H1 (cell line): ENCODE data around the gene CR2.

ENCODE experiments used
- CBX5 ChIP-seq: fragments of 300-800, 300-1000 bp; sonication (generic); IDR thresholded peaks from 2 replicates; pipeline ENCODE4 v1.7.1; 2016; ENCODE audit warnings: antibody characterized with exemption, low read length, low read depth
- CEBPB ChIP-seq: IDR thresholded peaks from 2 replicates; pipeline ENCODE4 v1.6.1; 2012; ENCODE audit warnings: low read depth, low read length
- CHD1 ChIP-seq: IDR thresholded peaks from 2 replicates; pipeline ENCODE4 v1.6.1; 2012; ENCODE audit warnings: low read depth, low read length, improper control_type of control experiment
- CTCF ChIP-seq, 3 experiments: IDR thresholded peaks; 1 replicate in 2 of 3; 2 replicates in 1 of 3; pipeline versions ENCODE4 v1.5.1 to v1.6.1; 2011; ENCODE audit warnings: low read length in 3 of 3, mild to moderate bottlenecking in 3 of 3, inconsistent platforms in 2 of 3, low read depth in 1 of 3, moderate library complexity in 1 of 3; ENCODE audit not compliant: insufficient read depth in 1 of 3; ENCODE audit errors: control extremely low read depth in 1 of 3
- EP300 ChIP-seq, 2 experiments: IDR thresholded peaks; 1 replicate in 1 of 2; 2 replicates in 1 of 2; pipeline ENCODE4 v1.6.1; 2011 to 2012; ENCODE audit warnings: low read depth in 2 of 2, low read length in 2 of 2, mild to moderate bottlenecking in 2 of 2, borderline replicate concordance in 1 of 2, inconsistent platforms in 1 of 2, moderate library complexity in 1 of 2
- GABPA ChIP-seq: IDR thresholded peaks from 2 replicates; pipeline ENCODE4 v1.6.1; 2011; ENCODE audit warnings: mild to moderate bottlenecking, low read length, moderate library complexity, borderline replicate concordance; ENCODE audit not compliant: insufficient read depth
- JUN ChIP-seq: IDR thresholded peaks from 2 replicates; pipeline ENCODE4 v1.6.1; 2011; ENCODE audit warnings: low read depth, mild to moderate bottlenecking, improper control_type of control experiment, low read length
- MAFK ChIP-seq: IDR thresholded peaks from 2 replicates; pipeline ENCODE4 v1.6.1; 2012; ENCODE audit warnings: low read depth, mild to moderate bottlenecking, improper control_type of control experiment, low read length
- PHF8 ChIP-seq: fragments of 200-600 bp; sonication (generic); conservative IDR thresholded peaks from 2 replicates; pipeline ENCODE4 v1.7.1; 2012; ENCODE audit warnings: low read depth, mild to moderate bottlenecking, inconsistent platforms, low read length, moderate library complexity
- POLR2AphosphoS5 ChIP-seq: IDR thresholded peaks from 2 replicates; pipeline ENCODE4 v1.6.1; 2011; ENCODE audit warnings: low read depth, low read length
- RAD21 ChIP-seq, 2 experiments: IDR thresholded peaks in 1 of 2; conservative IDR thresholded peaks in 1 of 2; 2 replicates each; pipeline ENCODE4 v1.6.1; 2011; ENCODE audit warnings: low read depth in 2 of 2, low read length in 2 of 2, improper control_type of control experiment in 1 of 2, inconsistent platforms in 1 of 2, mild to moderate bottlenecking in 1 of 2, moderate library complexity in 1 of 2
- SAP30 ChIP-seq: fragments of 300-600 bp; sonication (generic); IDR thresholded peaks from 2 replicates; pipeline ENCODE4 v1.7.1; 2012; ENCODE audit warnings: low read length, moderate library complexity, mild to moderate bottlenecking, inconsistent platforms; ENCODE audit not compliant: insufficient read depth, insufficient replicate concordance
- SP1 ChIP-seq: IDR thresholded peaks from 2 replicates; pipeline ENCODE4 v1.6.1; 2011; ENCODE audit warnings: low read depth, low read length

GRCh38 chr1:207407655-207408260 is 46.4 kb upstream of the CR2 start:
- no peak for TF ChIP-seq EP300 (IDR thresholded peaks at IDR 0.05; ENCODE audit: borderline replicate concordance in 1 of 2, low read depth in 2 of 2, low read length in 2 of 2)
- no peak for TF ChIP-seq SP1
- no peak for TF ChIP-seq GABPA
- TF ChIP-seq CTCF (IDR thresholded peaks at IDR 0.05; ENCODE audit: control extremely low read depth in 1 of 3, insufficient read depth in 1 of 3, low read depth in 1 of 3, low read length in 3 of 3) = no peak
- TF ChIP-seq CEBPB = no peak
- no peak for TF ChIP-seq POLR2AphosphoS5
- TF ChIP-seq CHD1 = no peak
- TF ChIP-seq SAP30 = no peak
- TF ChIP-seq PHF8 = no peak
- TF ChIP-seq MAFK = no peak
- TF ChIP-seq CBX5 = no peak
- TF ChIP-seq RAD21 (IDR thresholded peaks at IDR 0.05 in 1 of 2, conservative IDR thresholded peaks at IDR 0.05 in 1 of 2; ENCODE audit: low read depth in 2 of 2, low read length in 2 of 2) = no peak
- no peak for TF ChIP-seq JUN
